GM21423 (cell line): ENCODE measurements around the gene DOCK9.
"Not testable (repeated sequence)": the region's sequence is repeated elsewhere in the genome, so short reads cannot be mapped to it uniquely, and the experiment has no call there.

ENCODE experiments used
- ATAC-seq: cut with Tn5 transposase; IDR thresholded peaks from one replicate; pipeline ENCODE4 v1.9.1; 2021; ENCODE audit warnings: mild to moderate bottlenecking, moderate library complexity; ENCODE audit not compliant: unreplicated experiment

The DOCK9 gene

DNA sequence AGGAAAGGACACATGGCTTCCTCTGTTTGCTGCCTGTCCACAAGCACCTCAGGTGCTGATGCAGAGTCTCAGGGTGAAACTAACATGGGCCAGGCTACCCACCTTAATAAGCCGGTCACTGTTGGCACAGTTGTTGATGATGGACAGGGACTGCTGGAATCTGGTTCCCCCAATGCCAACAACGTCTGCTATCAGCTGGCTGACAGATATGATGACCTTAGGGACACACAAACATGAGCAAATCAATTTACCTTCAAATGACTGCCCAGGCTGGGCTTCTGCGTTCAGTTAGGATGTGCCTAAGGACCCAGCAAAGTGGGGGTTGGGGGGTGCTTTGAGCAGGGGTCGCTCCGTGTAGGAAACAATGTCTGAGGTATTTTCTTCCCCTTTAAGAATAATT is 148.3 kb downstream of the DOCK9 start:
- ATAC-seq: no peak

- ATAC-seq: no peak
Measured at GRCh38 chr13:98828614-98829013, 149.2 kb downstream of the DOCK9 start.

DNA sequence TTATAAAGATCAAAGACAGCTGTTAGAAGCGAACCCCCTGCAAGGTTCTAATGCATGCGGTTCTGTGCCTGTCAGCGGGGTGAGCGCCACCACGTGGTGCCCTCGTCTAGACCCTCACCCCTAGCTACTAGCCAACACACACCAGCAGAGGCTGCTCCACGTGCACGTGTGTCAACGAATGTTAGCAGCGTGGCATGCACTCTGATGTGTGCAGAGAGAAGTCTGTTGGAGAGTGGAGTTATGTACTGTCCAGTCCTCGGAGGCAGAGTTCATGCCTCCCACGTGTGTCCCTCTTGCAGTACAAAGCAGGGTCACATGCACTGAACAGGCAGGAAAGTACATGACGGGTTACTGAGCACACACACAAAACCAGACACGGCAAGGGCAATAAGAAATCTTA is 150.4 kb downstream of the DOCK9 start:
- ATAC-seq: no peak

DNA sequence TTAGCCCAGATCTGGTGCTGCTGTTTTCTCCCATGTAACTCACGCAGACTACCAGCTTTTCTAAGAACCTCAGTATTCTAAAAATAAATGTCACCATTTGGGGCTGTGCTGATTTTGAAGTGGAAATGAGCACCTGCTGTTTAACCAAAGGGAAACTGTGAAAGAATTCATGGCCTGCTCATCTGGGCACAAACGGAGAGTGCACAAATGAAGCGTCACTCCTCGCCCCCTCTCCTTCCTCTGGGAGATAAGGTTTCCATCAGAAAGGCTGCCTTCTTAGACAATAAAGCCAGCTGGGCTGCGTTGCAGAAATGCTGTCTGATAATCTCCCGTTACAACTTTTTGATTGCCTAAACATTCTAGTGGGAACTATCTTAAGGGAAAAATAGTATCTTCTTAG is 151.7 kb downstream of the DOCK9 start:
- no peak for ATAC-seq

DNA sequence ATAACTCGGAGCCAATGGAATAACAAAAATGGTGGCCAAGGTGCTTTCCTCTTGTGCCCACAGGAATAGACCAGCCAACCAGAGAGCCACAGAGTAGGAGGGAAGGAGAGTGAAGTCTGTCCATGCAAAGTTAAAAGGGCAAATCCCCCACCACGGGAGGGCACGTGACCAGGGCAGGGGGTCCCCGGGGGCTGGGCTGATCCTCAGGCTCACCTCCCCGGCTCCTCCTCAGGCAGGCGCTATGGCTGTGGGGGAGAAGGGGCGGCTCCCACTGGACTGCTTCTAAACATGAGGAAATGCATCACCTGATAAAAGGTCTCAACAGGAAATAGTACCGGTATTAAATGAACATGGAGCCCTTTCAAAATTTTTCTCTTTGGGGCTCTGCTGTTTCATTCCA is 152.2 kb downstream of the DOCK9 start:
- ATAC-seq: no peak

DNA sequence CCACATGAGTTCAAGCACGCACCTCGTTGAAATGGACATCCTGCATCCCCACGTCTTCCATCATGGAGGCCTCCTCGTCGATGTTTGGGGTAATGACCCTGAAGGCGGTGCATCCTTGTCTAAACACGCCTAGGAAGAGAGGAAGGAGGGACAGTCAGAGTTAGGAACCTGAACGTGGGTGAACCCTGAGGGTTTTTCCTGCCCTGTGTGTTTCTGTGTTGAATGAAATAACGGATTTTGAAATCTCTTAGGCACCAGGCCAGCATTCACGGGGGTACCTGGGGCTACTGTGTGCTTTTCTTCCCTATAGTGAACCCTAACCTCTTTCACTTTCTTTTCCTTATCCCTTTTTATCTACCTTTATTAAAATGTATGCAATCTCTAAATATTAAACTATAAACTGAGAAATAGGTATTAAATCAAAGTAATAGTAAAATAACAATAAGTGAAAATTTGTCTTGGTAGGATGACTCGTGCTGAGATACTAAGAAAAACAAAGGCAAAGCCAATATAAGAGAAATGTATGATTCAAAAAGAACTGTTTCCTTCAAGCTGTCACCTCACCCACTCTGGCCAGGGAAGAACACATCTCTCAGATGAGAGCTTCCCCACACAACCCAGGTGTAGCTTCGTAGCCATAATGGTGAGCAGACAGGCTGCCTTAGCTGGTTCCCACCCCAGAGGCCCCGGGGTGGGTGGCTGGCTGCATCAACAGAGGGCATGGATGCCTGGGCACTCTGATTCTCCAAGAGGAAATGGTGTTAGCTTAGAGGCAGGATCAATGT is 153.3 kb downstream of the DOCK9 start:
- no peak for ATAC-seq

GRCh38 chr13:98823442-98823841 is 154.4 kb downstream of the DOCK9 start:
- no peak for ATAC-seq

- ATAC-seq: no peak
Measured at GRCh38 chr13:98822225-98822606, 155.6 kb downstream of the DOCK9 start.

DNA sequence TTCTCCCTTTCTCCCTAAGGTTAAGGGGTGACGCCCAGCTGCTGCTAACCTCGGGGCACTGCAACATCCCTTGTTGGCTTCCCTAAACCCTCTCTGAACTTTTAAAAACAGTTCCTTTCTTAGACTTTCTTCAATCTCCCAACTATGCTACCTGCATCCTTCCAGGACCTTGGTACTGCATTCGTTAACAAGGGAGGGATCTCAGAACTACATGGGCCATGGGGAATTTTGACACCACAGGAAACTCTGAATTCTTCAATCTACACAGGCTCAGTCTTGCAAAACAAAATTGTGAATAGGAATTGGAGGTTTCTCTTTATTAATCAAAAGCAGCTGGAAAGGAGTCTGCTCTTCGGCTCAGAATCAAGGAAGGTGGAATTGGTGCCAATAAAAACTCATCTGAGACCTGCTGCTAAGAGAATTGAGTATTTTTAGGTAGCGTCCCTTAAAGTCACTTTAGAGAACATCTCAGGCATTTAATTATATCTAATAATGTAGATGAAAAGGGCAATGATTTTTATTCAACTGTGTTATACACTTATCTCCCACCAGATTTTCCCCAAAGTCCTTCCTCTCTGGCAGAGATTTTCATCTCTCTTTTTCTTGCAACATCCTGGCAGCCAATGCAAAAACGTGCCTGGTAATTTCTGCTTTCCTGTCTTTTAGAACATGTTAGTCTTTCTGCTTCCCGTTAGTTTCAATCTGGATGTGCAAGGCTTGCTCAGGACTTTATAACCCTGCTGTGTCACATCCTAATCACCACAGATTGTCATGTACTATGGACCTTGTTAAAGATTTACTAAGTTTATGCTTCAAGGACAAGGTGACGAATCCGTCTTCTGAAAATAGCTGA is 156.3 kb downstream of the DOCK9 start:
- ATAC-seq: no peak

GRCh38 chr13:98820744-98821371 is 157.0 kb downstream of the DOCK9 start:
- ATAC-seq: no peak

DNA sequence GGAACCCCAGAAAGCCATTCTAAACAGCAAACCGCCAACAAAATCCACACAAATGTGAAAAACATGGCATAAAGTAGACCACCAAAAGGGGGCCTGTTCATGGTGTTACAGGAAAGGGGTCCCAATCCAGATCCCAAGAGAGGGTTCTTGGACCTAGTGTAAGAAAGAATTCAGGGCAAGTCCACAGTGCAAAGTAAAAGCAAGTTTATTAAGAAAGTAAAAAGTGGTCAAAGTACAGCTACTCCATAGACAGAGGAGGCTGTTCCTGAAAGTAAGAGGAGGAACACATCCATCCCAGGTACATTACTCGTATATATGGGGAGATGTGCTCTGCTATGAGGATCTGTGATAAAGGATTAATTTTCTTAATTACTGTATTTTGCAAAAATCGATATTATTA is 157.6 kb downstream of the DOCK9 start:
- no peak for ATAC-seq

DNA sequence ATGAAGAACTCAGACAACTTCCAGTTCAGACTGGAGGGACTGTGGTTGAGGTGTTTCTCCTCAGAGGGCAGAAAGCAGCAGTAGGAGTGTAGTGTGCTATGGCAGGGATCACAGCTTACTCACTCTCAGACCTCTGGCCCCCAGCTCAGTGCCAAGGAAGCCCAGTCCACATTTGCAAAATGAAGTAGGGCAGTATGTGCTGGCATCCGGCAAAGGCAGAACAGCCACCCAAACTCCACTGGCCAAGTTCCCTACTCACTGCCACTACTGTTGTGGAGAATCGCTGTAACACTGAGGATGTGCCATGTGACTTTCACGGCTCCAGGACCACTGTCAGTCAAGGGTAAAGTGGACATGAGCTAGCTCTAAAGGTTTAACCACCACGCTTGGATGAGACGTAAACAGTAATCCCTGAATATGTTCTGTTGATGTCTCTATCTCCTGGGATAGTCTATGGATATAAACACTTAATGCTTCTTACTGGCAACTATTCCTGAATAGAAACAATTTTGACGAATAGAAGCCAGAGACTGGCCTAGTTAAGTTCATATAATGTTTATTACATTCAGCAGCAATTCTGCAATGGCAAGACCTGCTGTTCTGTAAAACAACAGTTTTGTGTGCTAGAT is 158.4 kb downstream of the DOCK9 start:
- ATAC-seq: no peak

GRCh38 chr13:98816406-98816805 is 161.5 kb downstream of the DOCK9 start:
- ATAC-seq: no peak

- no peak for ATAC-seq
Measured at GRCh38 chr13:98813993-98814392, 163.9 kb downstream of the DOCK9 start.

- ATAC-seq: not testable (repeated sequence)
Measured at GRCh38 chr13:98812186-98812790, 165.6 kb downstream of the DOCK9 start.

DNA sequence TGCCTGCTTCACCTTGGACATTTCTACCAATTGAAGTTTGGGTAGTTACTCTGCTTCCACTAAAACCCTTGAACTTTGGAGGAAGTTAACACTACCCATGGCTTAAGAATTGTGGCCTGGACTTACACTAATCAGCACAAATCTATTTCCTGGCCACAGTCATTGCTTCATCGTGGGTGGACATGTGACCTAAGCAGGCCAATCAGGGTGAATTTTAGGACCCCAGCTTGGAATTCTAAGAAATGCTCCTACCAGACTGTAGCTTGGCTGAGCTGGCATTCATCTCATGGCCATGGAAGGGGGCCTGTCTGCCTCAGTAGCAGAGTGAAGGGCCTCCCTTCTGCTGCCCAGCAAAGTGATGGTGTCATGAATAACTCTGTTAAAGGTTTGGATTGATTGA is 167.1 kb downstream of the DOCK9 start:
- no peak for ATAC-seq

DNA sequence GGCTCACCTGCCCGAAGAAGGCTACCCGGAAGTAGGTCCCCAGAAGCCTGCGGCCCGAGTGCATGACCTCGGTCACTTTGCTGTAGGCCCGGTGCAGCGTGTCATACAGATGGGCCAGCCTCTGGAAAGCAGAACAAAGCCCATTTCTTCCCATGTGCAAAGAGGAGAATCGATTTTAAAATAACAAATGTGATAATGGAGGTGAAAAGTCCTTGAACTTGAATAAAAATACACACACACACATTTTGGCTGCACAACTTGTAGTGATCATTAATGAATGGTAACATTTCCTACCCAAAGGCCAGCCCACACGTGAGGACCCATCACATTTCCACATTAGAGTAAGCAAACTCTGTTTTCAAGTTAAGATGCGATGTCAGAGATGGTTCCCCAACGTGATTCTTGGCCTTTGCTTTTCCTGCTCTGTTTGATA is 168.5 kb downstream of the DOCK9 start:
- ATAC-seq: no peak

DNA sequence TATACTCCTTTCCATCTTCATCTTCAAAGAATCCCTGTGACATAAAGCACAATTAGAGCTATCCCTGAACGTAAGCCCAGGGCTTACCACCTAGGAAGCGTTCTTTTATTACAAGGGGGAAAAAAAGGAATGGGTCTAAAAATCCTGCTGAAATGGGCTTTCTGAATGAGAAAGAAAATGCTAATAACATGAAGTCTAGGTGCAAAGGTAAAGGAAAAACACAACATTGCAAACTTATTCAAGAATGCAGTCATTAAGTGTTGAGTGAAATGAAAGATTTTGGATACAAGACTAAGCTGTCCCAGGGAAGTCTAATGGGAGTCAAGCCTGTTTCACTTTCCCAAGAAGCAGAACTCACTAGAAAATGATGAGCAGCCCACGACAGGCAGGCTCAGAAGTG is 170.1 kb downstream of the DOCK9 start:
- no peak for ATAC-seq

- ATAC-seq: no peak
Measured at GRCh38 chr13:98804336-98804855, 173.5 kb downstream of the DOCK9 start.

DNA sequence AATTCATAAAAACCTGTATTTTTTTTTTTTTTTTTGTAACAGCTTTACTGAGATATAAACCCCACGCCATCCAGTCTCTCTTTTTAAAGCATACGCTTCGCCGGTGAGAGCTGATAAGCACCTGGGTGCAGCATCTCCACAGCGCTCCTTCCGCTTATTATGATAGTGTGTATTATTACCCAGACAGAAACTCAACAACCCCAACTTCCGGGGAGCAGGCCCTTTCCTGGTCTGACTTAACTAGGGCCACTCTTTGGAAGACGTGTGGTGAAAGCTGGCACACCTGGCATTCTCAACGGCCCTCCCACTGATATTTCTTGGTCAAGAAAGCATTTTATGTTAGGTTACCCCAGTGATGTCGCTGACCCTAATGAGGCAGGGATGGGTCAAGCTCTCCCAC is 173.9 kb downstream of the DOCK9 start:
- ATAC-seq: no peak

DNA sequence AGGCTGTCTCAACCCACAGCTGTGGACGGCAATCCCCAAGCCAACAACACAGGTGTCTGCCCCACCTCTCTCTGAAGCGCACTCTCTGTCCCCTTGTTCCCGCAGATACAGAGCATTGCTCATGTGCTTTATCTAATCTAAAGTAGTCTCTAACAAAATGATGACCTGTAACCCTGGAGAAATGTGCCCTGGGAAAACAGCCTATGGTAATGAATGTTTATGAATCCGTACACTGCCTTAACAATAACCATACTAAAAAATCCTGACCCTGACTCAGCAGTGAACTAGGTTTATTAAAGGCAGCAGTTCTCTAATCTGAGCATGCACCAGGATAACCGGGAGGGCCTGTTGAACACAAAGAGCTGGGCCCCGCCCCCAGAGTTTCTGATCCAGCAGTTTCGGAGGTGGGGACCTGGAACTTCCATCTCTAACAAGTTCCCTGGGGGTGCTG is 174.7 kb downstream of the DOCK9 start:
- no peak for ATAC-seq
